GM12891 (cell line): Measurements from ENCODE around the gene IGF2R.
"Not testable (repeated sequence)": the region's sequence is repeated elsewhere in the genome, so short reads cannot be mapped to it uniquely, and the experiment has no call there.

Experiments
- DNase-seq: peaks from one replicate; pipeline ENCODE4 v3.0.0; 2011; ENCODE audit warnings: low spot score; ENCODE audit not compliant: insufficient read length
- FAIRE-seq: peaks from 2 replicates; lab custom pipeline; 2011; peaks lifted over from hg19 to GRCh38; lab: Jason Lieb, UNC
- PAX5 ChIP-seq: IDR thresholded peaks from 2 replicates; pipeline ENCODE4 v1.6.1; 2011; ENCODE audit warnings: low read length, moderate library complexity, mild to moderate bottlenecking; ENCODE audit not compliant: insufficient read depth, severe bottlenecking
- POLR2A ChIP-seq: IDR thresholded peaks from 2 replicates; pipeline ENCODE4 v1.6.1; 2011; ENCODE audit warnings: low read depth, low read length, control low read depth
- POLR2AphosphoS5 ChIP-seq: IDR thresholded peaks from 2 replicates; pipeline ENCODE4 v1.6.1; 2011; ENCODE audit warnings: low read depth, low read length, control low read depth
- POU2F2 ChIP-seq: IDR thresholded peaks from 2 replicates; pipeline ENCODE4 v1.6.1; 2011; ENCODE audit warnings: low read depth, mild to moderate bottlenecking, control low read depth, low read length, moderate library complexity
- SPI1 ChIP-seq: IDR thresholded peaks from 2 replicates; pipeline ENCODE4 v1.6.1; 2011; ENCODE audit warnings: low read depth, low read length, control low read depth
- TAF1 ChIP-seq: IDR thresholded peaks from 2 replicates; pipeline ENCODE4 v1.6.1; 2011; ENCODE audit warnings: low read depth, low read length, control low read depth

Gene IGF2R

GRCh38 chr6:159963111-159963510 lies 5.8 kb upstream of the IGF2R start:
- DNase-seq (no peak), FAIRE-seq (no peak)

GRCh38 chr6:159964046-159964445 lies 4.8 kb upstream of the IGF2R start:
- DNase-seq (no peak), FAIRE-seq (no peak)
- TF ChIP-seq POLR2A (no peak), PAX5 (no peak), POLR2AphosphoS5 (no peak), POU2F2 (no peak), SPI1 (no peak), TAF1 (no peak)

More at GRCh38 chr6:159963111-159963510, 5.8 kb upstream of the IGF2R start:
- TF ChIP-seq POU2F2: no peak
- no peak for TF ChIP-seq TAF1
- TF ChIP-seq POLR2A: no peak
- no peak for TF ChIP-seq PAX5
- TF ChIP-seq POLR2AphosphoS5: no peak
- no peak for TF ChIP-seq SPI1

GRCh38 chr6:159966339-159966738 lies 2.5 kb upstream of the IGF2R start:
- no peak for FAIRE-seq
- no peak for DNase-seq
- TF ChIP-seq POLR2AphosphoS5 (no peak), POU2F2 (no peak), SPI1 (no peak), POLR2A (no peak), TAF1 (no peak), PAX5 (no peak)

- FAIRE-seq: no peak
- TF ChIP-seq PAX5: no peak
- TF ChIP-seq POLR2AphosphoS5: no peak
- TF ChIP-seq POU2F2: no peak
- no peak for TF ChIP-seq TAF1
- no peak for TF ChIP-seq POLR2A
- no peak for TF ChIP-seq SPI1
Observed at GRCh38 chr6:159966981-159967380, 1.9 kb upstream of the IGF2R start.

GRCh38 chr6:159967621-159968020 lies 1.3 kb upstream of the IGF2R start:
- not testable (repeated sequence) for DNase-seq, FAIRE-seq

More at GRCh38 chr6:159966981-159967380, 1.9 kb upstream of the IGF2R start:
- DNase-seq: no peak

- TF ChIP-seq POU2F2 (no peak), TAF1 (0 out of 2 replicates have a peak, but pooled peaks have one; percentile 3)
- no peak for DNase-seq
- no peak for FAIRE-seq
Observed at GRCh38 chr6:159969204-159969912, 476 bp downstream of the IGF2R start.

GRCh38 chr6:159969921-159970320 lies 1.0 kb downstream of the IGF2R start:
- TF ChIP-seq POLR2A (no peak), POU2F2 (no peak), POLR2AphosphoS5 (no peak), SPI1 (no peak), PAX5 (no peak), TAF1 (no peak)
- peak; percentile 48 for FAIRE-seq
- DNase-seq: no peak

- DNase-seq (no peak), FAIRE-seq (peak; percentile 35)
- TF ChIP-seq POU2F2: no peak
- no peak for TF ChIP-seq PAX5
- no peak for TF ChIP-seq POLR2A
- no peak for TF ChIP-seq TAF1
- TF ChIP-seq SPI1: no peak
- TF ChIP-seq POLR2AphosphoS5: no peak
Observed at GRCh38 chr6:159970659-159971063, 1.8 kb downstream of the IGF2R start.

GRCh38 chr6:159971341-159972178 lies 2.7 kb downstream of the IGF2R start:
- FAIRE-seq (no peak), DNase-seq (no peak)
- no peak for TF ChIP-seq POU2F2
- TF ChIP-seq PAX5: no peak
- TF ChIP-seq TAF1: no peak
- no peak for TF ChIP-seq POLR2AphosphoS5
- TF ChIP-seq POLR2A: no peak
- no peak for TF ChIP-seq SPI1
